Large intestine (tissue), 3 donors: Measurements from ENCODE around the gene RNASE8. TPM values are rescaled to one million over a fixed set of nuclear protein-coding genes. Genes with fewer than 3 reads are reported as not detected.
"Not testable (repeated sequence)": the region's sequence is repeated elsewhere in the genome, so short reads cannot be mapped to it uniquely, and the experiment has no call there.

Experiments used
- DNase-seq, 2 donors: peaks; one replicate each; pipeline versions ENCODE4 v3.0.0 to v3.0.0-alpha.2; 2013
- H3K27ac ChIP-seq: one replicate; pipeline ENCODE4 v1.5.1; 2013; ENCODE audit warnings: low read length
- H3K27me3 ChIP-seq: 2 replicates; pipeline ENCODE4 v1.6.1; 2013; ENCODE audit warnings: low read length; ENCODE audit not compliant: control insufficient read depth, insufficient read depth
- H3K36me3 ChIP-seq: 2 replicates; pipeline ENCODE4 v1.6.1; 2013; ENCODE audit warnings: low read length; ENCODE audit not compliant: control insufficient read depth, insufficient read depth
- H3K4me1 ChIP-seq: one replicate; pipeline ENCODE4 v1.6.1; 2013; ENCODE audit warnings: low read length; ENCODE audit not compliant: control insufficient read depth, insufficient read depth
- H3K4me3 ChIP-seq: one replicate; pipeline ENCODE4 v1.5.1; 2013; ENCODE audit warnings: low read length
- H3K9me3 ChIP-seq: one replicate; pipeline ENCODE4 v1.6.1; 2013; ENCODE audit warnings: mild to moderate bottlenecking, low read depth, low read length, moderate library complexity; ENCODE audit not compliant: control insufficient read depth
- WGBS: methylation state at CpG from one replicate; pipeline ENCODE4 v1.1.5; 2013; ENCODE audit warnings: low lambda C conversion rate; ENCODE audit not compliant: insufficient coverage; 5-methylcytosine and 5-hydroxymethylcytosine counted together
- polyA plus RNA-seq: library from polyadenylated mRNA; unstranded; fragments of 120-200 nt; gene quantifications from one replicate; pipeline ENCODE4 v1.2.1, GENCODE V29; 2013

The RNASE8 gene
- polyA plus RNA-seq, 1 donor, result not detected

GRCh38 chr14:21040370-21040925, 17.2 kb upstream of the RNASE8 start:
- no peaks in the 10 kb centered on the region for H3K36me3 ChIP-seq
- H3K4me3 ChIP-seq, result no peak overlapping the region
- no peak overlapping the region for H3K27ac ChIP-seq
- H3K4me1 ChIP-seq, result peaks cover 40% of the 10 kb centered on the region
- DNase-seq, result no peak
- no peaks in the 10 kb centered on the region for H3K9me3 ChIP-seq
- H3K27me3 ChIP-seq, result no peaks in the 10 kb centered on the region
- WGBS, result 100% methylated on average over 3 of the region's 8 CpGs

GRCh38 chr14:21040941-21041340, 16.7 kb upstream of the RNASE8 start:
- no CpG with 5 or more reads among the region's 3 CpGs for WGBS
- DNase-seq, H3K27me3 ChIP-seq, H3K9me3 ChIP-seq, H3K27ac ChIP-seq, H3K4me3 ChIP-seq, H3K36me3 ChIP-seq: not testable (repeated sequence)
- peaks cover 40% of the 10 kb centered on the region for H3K4me1 ChIP-seq

- Histone ChIP-seq H3K36me3 (no peaks in the 10 kb centered on the region), H3K27me3 (no peaks in the 10 kb centered on the region), H3K9me3 (no peaks in the 10 kb centered on the region), H3K4me1 (peaks cover 40% of the 10 kb centered on the region), H3K4me3 (no peak within 1 kb of the TSS), H3K27ac (no peak within 1 kb of the TSS)
- WGBS, result no CpG with 5 or more reads among the region's 11 CpGs
- no peak for DNase-seq
These were observed 15.8 kb upstream of the RNASE8 start, which contains the start of gene RNASE7 for GRCh38 chr14:21041676-21042433. RNASE7 (plus strand) TSS chr14:21042362; CDS start chr14:21042993, 631 bp downstream.

GRCh38 chr14:21042918-21043317, 14.7 kb upstream of the RNASE8 start:
- no CpG with 5 or more reads among the region's 8 CpGs for WGBS
- H3K27ac ChIP-seq, result no peak overlapping the region

GRCh38 chr14:21043387-21043973, 14.1 kb upstream of the RNASE8 start:
- no peak for DNase-seq
- Histone ChIP-seq H3K4me1 (peaks cover 24% of the 10 kb centered on the region), H3K27me3 (no peaks in the 10 kb centered on the region), H3K4me3 (no peak overlapping the region), H3K36me3 (no peaks in the 10 kb centered on the region), H3K27ac (no peak overlapping the region), H3K9me3 (no peaks in the 10 kb centered on the region)
- 50% methylated on average over 2 of the region's 2 CpGs for WGBS

More at GRCh38 chr14:21042918-21043317, 14.7 kb upstream of the RNASE8 start:
- Histone ChIP-seq H3K36me3 (no peaks in the 10 kb centered on the region), H3K4me3 (no peak overlapping the region), H3K9me3 (no peaks in the 10 kb centered on the region), H3K27me3 (no peaks in the 10 kb centered on the region), H3K4me1 (peaks cover 30% of the 10 kb centered on the region)
- no peak for DNase-seq

GRCh38 chr14:21043974-21044618, 13.5 kb upstream of the RNASE8 start:
- peak; percentile 72 to 80 for DNase-seq
- Histone ChIP-seq H3K27ac (peak overlapping the region; percentile 9), H3K4me1 (peaks cover 18% of the 10 kb centered on the region), H3K9me3 (no peaks in the 10 kb centered on the region), H3K36me3 (no peaks in the 10 kb centered on the region), H3K27me3 (no peaks in the 10 kb centered on the region), H3K4me3 (no peak overlapping the region)
- WGBS, result no CpG with 5 or more reads among the region's 6 CpGs

- Histone ChIP-seq H3K27me3 (no peaks in the 10 kb centered on the region), H3K9me3 (no peaks in the 10 kb centered on the region), H3K27ac (no peak overlapping the region), H3K4me1 (peaks cover 8% of the 10 kb centered on the region), H3K36me3 (no peaks in the 10 kb centered on the region), H3K4me3 (no peak overlapping the region)
- 83% methylated on average over 1 of the region's 2 CpGs for WGBS
- no peak for DNase-seq
These were observed 10.2 kb upstream of the RNASE8 start for GRCh38 chr14:21047378-21047781.

GRCh38 chr14:21048638-21049037, 9.0 kb upstream of the RNASE8 start:
- DNase-seq, result no peak
- no peak overlapping the region for H3K4me3 ChIP-seq
- no peaks in the 10 kb centered on the region for H3K36me3 ChIP-seq
- no peaks in the 10 kb centered on the region for H3K27me3 ChIP-seq
- H3K27ac ChIP-seq, result no peak overlapping the region
- no peaks in the 10 kb centered on the region for H3K9me3 ChIP-seq
- 100% methylated on average over 1 of the region's 2 CpGs for WGBS
- H3K4me1 ChIP-seq, result peaks cover 4% of the 10 kb centered on the region

- no peaks in the 10 kb centered on the region for H3K27me3 ChIP-seq
- H3K27ac ChIP-seq, result no peak overlapping the region
- H3K36me3 ChIP-seq, result no peaks in the 10 kb centered on the region
- no peak overlapping the region for H3K4me3 ChIP-seq
- peaks cover 7% of the 10 kb centered on the region for H3K4me1 ChIP-seq
- WGBS, result 60% methylated on average over 2 of the region's 3 CpGs
- no peak for DNase-seq
- H3K9me3 ChIP-seq, result no peaks in the 10 kb centered on the region
These were observed 8.3 kb upstream of the RNASE8 start for GRCh38 chr14:21049271-21049673.

- DNase-seq, result no peak
- no peak overlapping the region for H3K27ac ChIP-seq
- H3K9me3 ChIP-seq, result no peaks in the 10 kb centered on the region
- no peaks in the 10 kb centered on the region for H3K27me3 ChIP-seq
- 87% methylated on average over 3 of the region's 3 CpGs for WGBS
- H3K4me1 ChIP-seq, result peaks cover 12% of the 10 kb centered on the region
- no peak overlapping the region for H3K4me3 ChIP-seq
- H3K36me3 ChIP-seq, result no peaks in the 10 kb centered on the region
These were observed 7.0 kb upstream of the RNASE8 start for GRCh38 chr14:21050597-21050996.
